ELR (cell line): ENCODE measurements around the gene PLD2.
"Not testable (repeated sequence)": the region's sequence is repeated elsewhere in the genome, so short reads cannot be mapped to it uniquely, and the experiment has no call there.

Source experiments
- DNase-seq: peaks from one replicate; pipeline ENCODE4 v3.0.0-alpha.2; 2015; ENCODE audit warnings: low read depth

The PLD2 gene

DNA sequence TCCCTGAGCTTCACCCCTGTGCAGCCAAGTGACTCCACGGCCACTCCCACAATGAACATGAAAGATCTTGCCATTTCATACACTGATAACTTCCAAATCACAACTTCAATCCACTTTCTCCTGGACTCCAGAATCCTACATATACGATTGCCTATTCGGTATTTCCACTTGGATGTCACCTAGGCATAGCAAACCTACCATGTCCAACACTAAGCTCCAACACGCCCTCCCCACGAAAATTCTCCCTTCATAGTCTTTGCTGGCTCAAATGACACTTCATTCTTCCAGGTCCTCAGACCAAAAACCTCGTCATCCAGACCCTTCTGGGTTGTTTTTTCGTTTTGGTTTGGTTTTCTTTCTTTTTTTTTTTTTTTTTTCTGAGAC is 16.3 kb upstream of the PLD2 start:
- no peak for DNase-seq

DNA sequence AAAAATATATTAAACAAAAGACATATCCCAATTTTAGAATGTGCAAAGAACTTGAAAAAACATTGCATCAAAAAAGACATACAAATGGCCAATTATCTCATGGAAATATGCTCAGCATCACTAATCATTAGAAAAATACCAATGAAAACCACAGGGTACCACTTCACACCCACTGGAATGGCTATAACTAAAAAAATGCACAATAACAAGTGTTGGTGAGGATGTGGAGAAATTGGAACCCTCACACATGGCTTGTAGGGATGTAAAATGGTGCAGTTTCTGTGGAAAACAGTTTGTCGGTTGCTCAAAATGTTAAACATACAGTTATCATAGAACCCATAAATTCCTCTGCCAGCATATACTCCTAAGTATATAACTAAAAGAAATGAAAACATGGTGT is 11.8 kb upstream of the PLD2 start:
- DNase-seq = no peak

DNA sequence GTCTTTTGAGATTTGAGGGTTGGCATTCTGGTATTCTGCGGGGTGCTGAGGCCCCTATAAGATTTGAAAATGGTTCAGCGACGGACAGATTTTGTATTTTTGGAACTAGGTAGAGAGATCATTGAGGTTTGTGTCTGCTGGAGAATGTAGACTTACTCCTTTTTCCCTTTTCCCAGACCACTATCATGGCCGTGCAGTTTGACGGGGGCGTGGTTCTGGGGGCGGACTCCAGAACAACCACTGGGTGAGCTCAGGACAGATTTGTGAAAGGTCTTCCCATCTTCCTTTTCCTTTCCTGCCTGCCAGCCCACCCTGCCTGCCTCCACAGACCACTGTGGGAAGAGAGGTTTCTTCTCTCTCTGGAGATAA is 10.4 kb upstream of the PLD2 start:
- DNase-seq = peak; percentile 70

DNA sequence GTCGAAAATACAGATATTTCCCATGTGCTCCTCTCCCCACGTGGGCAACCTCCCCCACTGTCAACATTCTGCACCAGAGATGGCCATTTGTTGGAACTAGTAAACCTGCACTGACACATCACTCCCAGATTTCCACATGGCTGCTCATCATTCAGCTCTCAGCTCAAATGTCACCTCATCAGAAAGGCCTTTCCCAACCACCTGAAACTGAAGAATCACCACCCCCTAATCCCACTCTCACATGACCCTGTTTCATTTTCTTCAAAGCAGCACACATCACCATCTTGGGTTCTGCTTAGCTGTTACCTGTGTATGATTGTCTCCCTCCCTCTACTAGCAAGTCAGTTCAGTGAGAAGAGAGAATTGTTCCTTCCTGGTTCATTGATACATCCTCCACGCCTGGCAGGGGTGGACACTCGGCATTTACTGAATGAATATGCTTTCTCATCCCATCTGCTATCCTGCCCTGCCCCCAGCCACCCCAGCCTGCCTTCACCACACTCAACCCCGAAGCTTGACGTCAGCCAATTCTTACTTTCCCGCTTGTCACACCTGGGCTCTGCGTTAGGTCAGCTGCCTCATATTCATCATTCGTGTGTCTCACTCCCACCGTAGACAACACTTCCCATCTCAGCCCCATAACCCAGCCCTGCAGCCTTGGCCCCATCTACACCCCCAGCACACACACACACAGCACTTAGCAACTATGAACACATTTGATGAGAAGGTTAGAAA is 6.3 kb upstream of the PLD2 start:
- no peak for DNase-seq

DNA sequence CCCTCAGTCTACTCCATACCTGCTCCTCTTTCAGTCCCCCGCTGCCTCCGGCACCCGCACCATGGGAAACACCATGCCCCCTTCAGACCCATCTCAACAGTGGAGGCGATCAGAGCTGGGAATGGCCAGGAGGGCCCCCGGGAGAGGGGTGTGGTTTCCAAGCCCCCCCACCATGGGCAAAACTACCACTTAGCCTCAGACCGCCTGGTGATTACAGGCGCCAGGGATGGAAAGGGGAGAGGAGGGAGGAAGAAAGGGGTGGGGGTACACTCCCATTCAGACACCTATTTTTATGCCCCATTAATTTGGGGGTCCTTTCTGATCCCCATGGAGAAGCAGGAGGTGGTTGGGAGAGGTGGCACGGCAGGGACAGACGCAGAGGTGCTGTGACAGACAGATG is 4.7 kb upstream of the PLD2 start, which contains the start of gene C17orf114:
C17orf114 (minus strand) TSS at position 101 of the 400 bp plus-strand sequence.
- DNase-seq = no peak

DNA sequence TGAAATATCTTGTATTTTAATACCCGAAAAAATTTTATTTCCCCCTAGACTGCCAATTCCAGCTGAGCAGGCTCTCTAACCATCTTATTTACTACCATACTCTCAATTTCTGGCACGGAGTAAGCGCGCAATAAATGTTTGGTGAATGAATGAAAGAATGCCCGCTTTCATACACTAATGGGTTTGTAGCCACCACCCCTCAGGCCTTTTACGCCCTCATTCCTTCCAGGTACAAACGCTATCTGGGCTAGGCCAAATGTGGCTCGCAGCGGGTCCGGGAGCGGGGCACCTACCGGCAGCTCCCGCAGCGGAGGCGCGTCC is 536 bp upstream of the PLD2 start:
- DNase-seq = peak; percentile 42

- DNase-seq = peak; percentile 28
Observed at GRCh38 chr17:4807605-4808377, 839 bp downstream of the PLD2 start.

GRCh38 chr17:4808378-4808767 is 1.4 kb downstream of the PLD2 start:
- DNase-seq = no peak

GRCh38 chr17:4810696-4811290 is 3.8 kb downstream of the PLD2 start:
- no peak for DNase-seq

DNA sequence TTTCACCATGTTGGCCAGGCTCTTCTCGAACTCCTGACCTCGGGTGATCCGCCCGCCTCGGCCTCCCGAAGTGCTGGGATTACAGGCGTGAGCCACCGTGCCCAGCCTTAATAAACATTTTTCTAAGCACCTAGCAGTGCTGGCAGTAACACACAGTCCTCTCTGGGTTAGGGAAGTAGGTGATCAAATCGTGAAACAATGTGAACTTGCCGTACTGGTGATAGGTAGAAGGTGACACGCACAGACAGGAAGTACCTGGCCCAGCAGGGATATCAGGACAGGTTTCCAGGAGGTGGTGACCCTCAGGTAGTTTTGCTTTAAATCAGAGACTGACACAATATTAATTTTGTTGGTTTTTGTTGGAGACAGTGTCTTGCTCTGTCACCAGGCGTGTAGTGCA is 4.5 kb downstream of the PLD2 start:
- DNase-seq = no peak

DNA sequence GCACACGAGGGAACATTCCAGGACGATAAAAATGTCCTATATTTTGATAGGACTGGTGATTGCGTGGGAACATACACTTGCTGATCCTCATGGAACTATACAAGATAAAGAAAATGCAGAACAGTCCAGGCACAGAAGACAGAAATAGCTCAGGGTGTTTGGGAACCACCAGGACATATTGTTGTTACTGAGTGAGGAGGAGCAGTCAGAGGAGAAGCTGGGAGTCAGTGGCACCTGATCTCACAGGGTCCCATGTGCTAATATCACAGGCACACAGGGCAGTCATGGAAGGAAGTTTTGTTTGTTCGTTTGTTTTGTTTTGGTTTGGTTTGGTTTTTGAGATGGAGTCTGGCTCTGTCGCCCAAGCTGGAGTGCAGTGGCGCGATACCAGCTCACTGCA is 5.7 kb downstream of the PLD2 start:
- no peak for DNase-seq

GRCh38 chr17:4815043-4815675 is 8.2 kb downstream of the PLD2 start:
- DNase-seq = peak; percentile 24

DNA sequence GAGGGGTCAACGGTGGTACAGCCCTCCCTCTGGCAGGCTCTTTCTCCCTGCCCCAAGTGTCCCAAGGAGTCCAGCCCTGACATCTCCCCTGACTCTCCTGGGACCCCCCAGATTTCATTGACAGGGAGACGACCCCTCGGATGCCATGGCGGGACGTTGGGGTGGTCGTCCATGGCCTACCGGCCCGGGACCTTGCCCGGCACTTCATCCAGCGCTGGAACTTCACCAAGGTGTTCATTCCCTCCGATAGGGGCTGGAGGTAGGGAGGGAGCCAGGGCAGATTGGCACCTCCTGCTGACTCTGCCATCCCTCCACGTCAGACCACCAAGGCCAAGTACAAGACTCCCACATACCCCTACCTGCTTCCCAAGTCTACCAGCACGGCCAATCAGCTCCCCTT is 9.9 kb downstream of the PLD2 start:
- no peak for DNase-seq

GRCh38 chr17:4818276-4818675 is 11.3 kb downstream of the PLD2 start:
- DNase-seq = no peak

- DNase-seq = no peak
Observed at GRCh38 chr17:4822835-4823234, 15.9 kb downstream of the PLD2 start.

- no peak for DNase-seq
Observed at GRCh38 chr17:4823373-4824089, 16.6 kb downstream of the PLD2 start.

DNA sequence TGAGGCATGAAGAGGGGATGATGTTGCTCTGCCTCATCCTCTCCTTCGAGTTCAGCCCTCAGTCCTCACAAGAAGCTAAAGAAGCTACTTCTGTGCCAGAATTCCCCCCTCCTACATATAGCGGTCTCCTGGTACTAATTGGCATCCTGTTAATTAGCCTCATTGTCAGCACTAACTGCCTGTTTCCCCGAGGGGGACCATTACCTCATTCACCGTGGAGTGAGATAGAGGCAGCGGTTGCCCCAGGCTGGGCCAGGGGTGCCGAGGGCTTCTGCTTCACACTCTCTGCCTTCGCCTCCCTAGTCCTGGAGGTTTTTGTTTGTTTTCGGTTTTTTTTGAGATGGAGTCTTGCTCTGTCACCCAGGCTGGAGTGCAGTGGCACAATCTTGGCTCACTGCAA is 20.4 kb downstream of the PLD2 start:
- DNase-seq = no peak

DNA sequence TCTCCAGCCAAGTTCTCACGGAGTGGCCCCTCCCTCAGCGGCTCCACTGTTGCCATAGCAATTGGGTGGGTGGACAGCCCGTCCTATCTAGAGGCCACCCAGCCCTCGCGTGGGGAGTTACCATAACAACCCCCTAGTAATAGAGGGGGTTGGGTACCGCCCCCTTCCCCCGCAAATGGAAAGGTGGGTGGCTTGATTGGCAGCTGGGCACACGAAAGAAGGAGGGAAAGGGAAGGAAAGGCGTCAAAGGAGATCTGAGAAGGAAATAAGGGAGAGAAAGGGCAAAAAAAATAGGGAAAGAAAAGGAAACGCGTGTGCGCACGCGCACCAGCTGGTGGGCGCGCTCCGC is 25.9 kb downstream of the PLD2 start:
- not testable (repeated sequence) for DNase-seq

GRCh38 chr17:4833178-4833940 is 26.4 kb downstream of the PLD2 start, which contains the start of gene MINK1:
Gene MINK1, plus strand, starts transcription at chr17:4833340. Its CDS starts 244 bp downstream, at chr17:4833584.
- DNase-seq = peak; percentile 93

DNA sequence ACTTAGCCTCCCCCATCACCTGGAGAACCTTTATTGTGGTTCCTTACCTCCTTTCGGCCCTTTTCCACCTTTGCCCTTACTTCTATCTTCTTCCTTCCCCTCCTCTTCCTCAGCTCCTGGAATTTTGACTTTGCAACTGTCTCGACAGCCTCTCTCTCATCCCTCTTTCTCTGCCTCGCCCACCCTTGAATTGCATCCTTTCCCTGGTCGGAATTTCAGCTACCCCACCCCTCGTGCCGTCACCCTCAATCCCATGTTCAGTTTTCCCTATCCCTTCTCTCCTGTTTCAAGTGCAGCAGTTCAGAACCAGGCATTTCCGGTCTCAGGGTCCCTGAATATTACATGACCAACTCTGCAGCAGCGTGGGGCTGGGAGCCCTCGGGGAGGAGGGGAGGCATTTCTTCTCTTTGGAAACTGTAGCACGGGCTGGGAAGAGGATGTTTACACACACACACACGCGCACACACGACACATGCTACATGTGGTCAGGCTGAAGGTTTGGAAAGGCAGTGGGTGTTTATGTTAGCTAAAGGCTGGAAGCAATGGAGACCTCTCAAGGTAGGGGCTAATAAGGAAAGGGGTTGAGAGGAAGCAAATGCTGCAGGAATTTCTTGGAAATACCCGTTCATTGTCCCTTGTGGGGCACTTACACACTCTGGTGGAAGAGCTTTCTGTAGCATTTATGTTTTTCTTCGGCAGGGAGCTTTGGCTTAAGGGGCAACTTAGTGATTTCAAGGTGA is 27.2 kb downstream of the PLD2 start:
- peak; percentile 72 for DNase-seq

GRCh38 chr17:4834681-4835020 is 27.7 kb downstream of the PLD2 start:
- no peak for DNase-seq
